Right lobe of liver (tissue), 6 donors: ENCODE measurements around the gene CLEC16A. TPM values are rescaled to one million over a fixed set of nuclear protein-coding genes. Genes with fewer than 3 reads are reported as not detected.

ENCODE experiments used
- ATAC-seq, 4 donors: fragments of 200-7000 bp; cut with Tn5 transposase; one replicate each; pipeline ENCODE4 v1.9.1; 2020; ENCODE audit warnings: mild to moderate bottlenecking in 4 of 4, moderate library complexity in 4 of 4
- DNase-seq, 3 donors: peaks; one replicate each; pipeline ENCODE4 v3.0.0-alpha.2; 2020
- H3K27ac ChIP-seq, 3 donors: fragments of 200-600 bp; one replicate each; pipeline ENCODE4 v1.8.0; 2022
- H3K27me3 ChIP-seq, 2 donors: fragments of 200-600 bp; one replicate each; pipeline ENCODE4 v1.8.0; 2022
- H3K36me3 ChIP-seq, 4 donors: fragments of 200-600 bp; sonication (generic) in 1 of 4; one replicate each; pipeline versions ENCODE4 v1.5.1 to v1.8.0; 2017 to 2022; ENCODE audit warnings: control low read depth in 1 of 4
- H3K4me1 ChIP-seq, 4 donors: fragments of 200-600 bp; sonication (generic) in 1 of 4; one replicate each; pipeline versions ENCODE4 v1.5.1 to v1.8.0; 2017 to 2022; ENCODE audit warnings: control low read depth in 1 of 4
- H3K4me3 ChIP-seq, 3 donors: fragments of 200-600 bp; one replicate each; pipeline ENCODE4 v1.8.0; 2022
- H3K9me3 ChIP-seq, 4 donors: fragments of 200-600 bp; sonication (generic) in 1 of 4; one replicate each; pipeline versions ENCODE4 v1.5.1 to v1.8.0; 2017 to 2022; ENCODE audit warnings: control low read depth in 1 of 4
- POLR2A ChIP-seq: fragments of 450-650 bp; IDR thresholded peaks from one replicate; pipeline ENCODE4 v1.6.1; 2017; ENCODE audit warnings: antibody characterized with exemption, mild to moderate bottlenecking
- WGBS: methylation state at CpG from one replicate; pipeline ENCODE4 v1.1.6; 2018; ENCODE audit warnings: low coverage, low lambda C conversion rate; ENCODE audit not compliant: insufficient coverage; ENCODE audit errors: missing lambda C conversion rate; 5-methylcytosine and 5-hydroxymethylcytosine counted together
- intact Hi-C, 2 donors: fragments of 100-400 bp; cut with DNase I; formaldehyde crosslinking; loops; one replicate each; pipeline versions ENCODE4 v1.11.2 to v1.14.1; 2022
- total RNA-seq, 6 experiments: library from RNA; depleted of rRNA in 2 of 6; stranded (reverse); fragments of >200 nt in 2 of 6; fragmentation: NEBNext Ultra II Directional in 3 of 6; extraction: Animal tissue kit (Norgen Biotek cat#: 25700) in 3 of 6; gene quantifications; one replicate each; pipeline versions ENCODE4 v1.1.0 to v1.2.4, GENCODE V29; 2016 to 2023
- TF ChIP-seq, protein P1 (sequence below), 4 donors: fragments of 200-600 bp in 3 of 4; fragments of 450-650 bp in 1 of 4; IDR thresholded peaks; one replicate each; pipeline versions ENCODE4 v1.5.1 to v1.8.0; 2016 to 2022; ENCODE audit warnings: antibody characterized with exemption in 4 of 4, mild to moderate bottlenecking in 2 of 4
- donor health status: DM: no; HTN: yes; CAD: no.
- donor health status: DM: no; HTN: no; CAD: no.
- donor health status: DM: no; HTN: no; CAD: no.
- donor health status: DM: no; HTN: yes; CAD: no.
- donor health status: DM: no; HTN: yes; CAD: no.

The CLEC16A gene
- total RNA-seq, 6 experiments from 2014 or later: 15.2 to 25.9 (median 19.8) TPM

DNA sequence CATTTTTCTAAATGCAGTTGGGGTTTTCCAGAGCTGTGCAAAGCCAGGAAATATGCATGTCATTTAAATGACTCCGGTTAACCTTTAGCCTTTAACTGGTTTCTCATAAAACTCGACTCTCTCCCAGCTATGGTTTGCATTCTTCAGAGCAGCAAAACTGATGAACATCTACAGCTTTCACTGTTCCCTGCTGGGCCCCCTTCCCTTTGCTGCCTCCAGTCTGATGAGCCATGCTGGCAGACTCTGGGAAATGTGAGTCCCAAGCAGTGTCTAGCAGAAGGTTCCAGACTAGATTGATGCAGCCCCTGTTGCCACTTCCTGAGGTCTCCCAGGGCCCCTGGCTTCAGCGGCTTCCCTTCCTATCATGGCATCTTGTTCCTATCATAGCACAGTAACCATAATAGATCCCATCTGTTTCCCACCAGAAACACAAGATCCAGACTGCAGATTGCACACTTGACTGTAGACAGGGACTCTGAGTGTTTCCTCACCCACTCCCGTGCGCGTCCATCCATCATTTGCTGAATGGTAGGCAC lies 135.4 kb downstream of the CLEC16A start:
- ATAC-seq: peak in 1 of 4 donors; percentile 60
- TF ChIP-seq, protein P1, sequence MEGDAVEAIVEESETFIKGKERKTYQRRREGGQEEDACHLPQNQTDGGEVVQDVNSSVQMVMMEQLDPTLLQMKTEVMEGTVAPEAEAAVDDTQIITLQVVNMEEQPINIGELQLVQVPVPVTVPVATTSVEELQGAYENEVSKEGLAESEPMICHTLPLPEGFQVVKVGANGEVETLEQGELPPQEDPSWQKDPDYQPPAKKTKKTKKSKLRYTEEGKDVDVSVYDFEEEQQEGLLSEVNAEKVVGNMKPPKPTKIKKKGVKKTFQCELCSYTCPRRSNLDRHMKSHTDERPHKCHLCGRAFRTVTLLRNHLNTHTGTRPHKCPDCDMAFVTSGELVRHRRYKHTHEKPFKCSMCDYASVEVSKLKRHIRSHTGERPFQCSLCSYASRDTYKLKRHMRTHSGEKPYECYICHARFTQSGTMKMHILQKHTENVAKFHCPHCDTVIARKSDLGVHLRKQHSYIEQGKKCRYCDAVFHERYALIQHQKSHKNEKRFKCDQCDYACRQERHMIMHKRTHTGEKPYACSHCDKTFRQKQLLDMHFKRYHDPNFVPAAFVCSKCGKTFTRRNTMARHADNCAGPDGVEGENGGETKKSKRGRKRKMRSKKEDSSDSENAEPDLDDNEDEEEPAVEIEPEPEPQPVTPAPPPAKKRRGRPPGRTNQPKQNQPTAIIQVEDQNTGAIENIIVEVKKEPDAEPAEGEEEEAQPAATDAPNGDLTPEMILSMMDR (IDR thresholded peaks at IDR 0.05): no peak
- TF ChIP-seq POLR2A: no peak
- no peak for DNase-seq
- Histone ChIP-seq H3K9me3 (no peaks in the 10 kb centered on the region), H3K4me3 (no peak overlapping the region), H3K27me3 (no peaks in the 10 kb centered on the region), H3K36me3 (no peaks in the 10 kb centered on the region), H3K4me1 (no peaks in the 10 kb centered on the region), H3K27ac (no peak overlapping the region)
- WGBS: 64% methylated on average over 5 of the region's 6 CpGs
- intact Hi-C loops: no loop called here

DNA sequence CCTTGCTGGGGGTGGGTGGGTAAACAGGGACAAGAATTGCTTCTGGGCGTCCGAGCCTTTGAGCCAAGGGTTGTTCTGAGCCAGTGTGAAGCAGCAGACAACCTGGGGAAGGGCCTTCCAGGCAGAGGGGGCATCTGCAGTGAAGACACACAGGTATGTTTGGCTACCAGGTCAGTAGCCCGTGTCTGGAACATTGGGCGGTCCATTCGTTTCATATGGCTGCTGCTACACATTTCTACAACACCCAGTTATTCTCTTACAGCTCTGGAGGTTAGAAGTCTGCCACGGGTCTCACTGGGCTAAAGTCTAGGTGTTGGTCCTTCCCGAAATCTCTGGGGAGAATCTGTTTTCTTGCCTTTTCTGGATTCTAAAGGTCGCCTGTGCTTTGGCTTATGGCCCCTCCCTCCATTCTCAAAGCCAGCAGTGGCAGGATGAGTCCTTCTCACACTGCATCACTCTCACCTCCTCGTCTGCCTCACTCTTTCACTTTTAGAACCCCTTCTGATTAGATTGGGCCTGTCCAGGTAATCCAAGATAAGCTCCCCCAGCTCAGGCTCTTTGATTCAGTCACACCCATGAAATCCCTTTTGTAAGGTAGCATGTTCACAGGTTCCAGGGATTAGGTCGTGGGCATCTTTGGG lies 136.1 kb downstream of the CLEC16A start:
- Histone ChIP-seq H3K36me3 (no peaks in the 10 kb centered on the region), H3K4me1 (no peaks in the 10 kb centered on the region), H3K9me3 (no peaks in the 10 kb centered on the region), H3K27ac (no peak overlapping the region), H3K27me3 (no peaks in the 10 kb centered on the region), H3K4me3 (no peak overlapping the region)
- ATAC-seq: no peak
- intact Hi-C loops: no loop called here
- DNase-seq: no peak
- TF ChIP-seq POLR2A: no peak
- TF ChIP-seq, protein P1 (IDR thresholded peaks at IDR 0.05): no peak
- 88% methylated on average over 6 of the region's 10 CpGs for WGBS

DNA sequence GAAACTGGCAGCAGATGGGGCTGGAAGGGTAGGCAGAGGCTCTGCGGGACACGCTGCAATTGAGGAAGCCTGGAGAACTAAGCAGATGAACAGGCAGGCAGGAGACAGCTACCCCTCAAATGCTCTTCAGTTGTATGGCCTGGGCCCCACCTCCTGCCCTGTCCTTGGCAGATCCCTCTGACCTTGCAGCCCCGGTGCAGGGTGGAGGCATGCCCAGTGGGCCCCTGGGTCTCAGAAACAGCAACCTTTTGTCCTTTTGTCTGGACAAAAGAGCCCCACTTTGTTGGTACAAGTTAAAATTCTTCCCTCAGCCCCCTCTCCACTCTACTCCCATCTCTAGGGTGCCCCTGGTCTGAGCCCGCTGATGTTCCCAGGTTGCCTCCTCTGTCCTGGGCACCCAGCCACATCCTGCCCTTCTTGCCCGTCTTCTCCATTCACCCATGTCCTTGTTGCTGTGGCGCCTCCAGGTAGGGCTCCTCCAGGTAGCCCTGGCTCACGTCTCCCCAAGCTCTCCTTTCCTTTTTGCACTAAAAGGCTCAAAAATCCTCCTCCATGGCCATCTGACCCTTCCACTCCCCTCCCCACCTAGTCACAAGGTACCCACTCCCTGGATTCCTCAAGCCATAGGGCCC lies 136.8 kb downstream of the CLEC16A start:
- no peak overlapping the region for H3K27ac ChIP-seq
- TF ChIP-seq, protein P1 (IDR thresholded peaks at IDR 0.05): no peak
- TF ChIP-seq POLR2A: no peak
- intact Hi-C loops: no loop called here
- ATAC-seq (no peak), DNase-seq (no peak)
- H3K9me3 ChIP-seq: no peaks in the 10 kb centered on the region
- no peaks in the 10 kb centered on the region for H3K27me3 ChIP-seq
- no peak overlapping the region for H3K4me3 ChIP-seq
- WGBS: 98% methylated on average over 4 of the region's 7 CpGs
- H3K4me1 ChIP-seq: no peaks in the 10 kb centered on the region
- no peaks in the 10 kb centered on the region for H3K36me3 ChIP-seq

DNA sequence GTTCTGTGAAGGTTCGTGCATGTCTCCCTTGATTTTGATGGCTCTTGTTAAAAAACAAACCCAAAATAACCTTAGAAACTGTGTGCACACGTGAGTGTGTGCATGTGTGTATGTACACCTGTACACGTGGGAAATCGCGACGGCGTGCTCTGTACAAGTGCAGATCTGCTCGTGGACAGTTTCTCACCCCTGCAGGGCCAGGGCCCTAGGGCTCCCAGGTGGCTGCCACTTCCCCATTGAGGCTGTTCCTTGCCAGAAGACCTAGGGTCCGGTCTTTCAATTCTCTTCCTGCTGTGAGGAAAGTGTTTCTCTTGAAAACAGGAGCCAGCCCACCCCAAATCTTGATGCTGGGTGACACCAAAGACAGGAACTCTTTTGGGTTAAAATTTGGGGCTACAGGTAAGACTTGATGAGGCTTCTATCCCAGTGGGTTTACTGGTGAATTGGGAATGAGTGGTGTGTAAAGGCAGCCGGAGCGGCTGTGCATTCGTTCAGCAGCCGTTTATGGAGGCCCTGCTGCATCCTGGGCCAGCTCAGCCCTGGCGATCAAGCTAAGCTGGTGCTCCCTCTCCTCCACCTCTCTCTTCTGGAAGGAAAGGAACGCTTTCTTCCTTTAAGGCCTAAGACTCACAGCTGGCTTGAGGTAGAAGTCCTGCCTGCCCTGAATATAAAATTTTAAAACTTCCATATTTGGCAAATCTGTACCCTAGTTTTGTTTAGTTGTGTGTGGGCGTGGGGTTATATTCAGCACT lies 137.9 kb downstream of the CLEC16A start:
- TF ChIP-seq, protein P1 (IDR thresholded peaks at IDR 0.05): no peak
- TF ChIP-seq POLR2A: no peak
- DNase-seq: no peak
- 92% methylated on average over 6 of the region's 16 CpGs for WGBS

More for the DNA sequence above, 137.9 kb downstream of the CLEC16A start:
- Histone ChIP-seq H3K36me3 (no peaks in the 10 kb centered on the region), H3K9me3 (no peaks in the 10 kb centered on the region), H3K4me1 (no peaks in the 10 kb centered on the region), H3K27ac (no peak overlapping the region), H3K27me3 (no peaks in the 10 kb centered on the region), H3K4me3 (no peak overlapping the region)
- intact Hi-C loops: no loop called here
- no peak for ATAC-seq
